OCI-LY7 (cell line): ENCODE measurements around the gene PTH1R.

Experiments used
- CTCF ChIP-seq: fragments of 200-600 bp; sonication (generic); conservative IDR thresholded peaks from 2 replicates; pipeline ENCODE4 v1.5.1; 2014; ENCODE audit warnings: mild to moderate bottlenecking, antibody characterized with exemption, low read length, moderate library complexity, mixed read lengths
- EZH2phosphoT487 ChIP-seq: fragments of 200-600 bp; sonication (generic); IDR thresholded peaks from 2 replicates; pipeline ENCODE4 v1.6.1; 2018; ENCODE audit warnings: low read depth, borderline replicate concordance, mild to moderate bottlenecking, mixed run types, antibody characterized with exemption, low read length, moderate library complexity, mixed read lengths

- TF ChIP-seq CTCF = no peak
- no peak for TF ChIP-seq EZH2phosphoT487
These were observed 39.7 kb downstream of the PTH1R start for GRCh38 chr3:46917257-46917656.
